Endodermal cell (in vitro differentiated cells): ENCODE measurements around the gene SUSD3. TPM values are rescaled to one million over a fixed set of nuclear protein-coding genes. Genes with fewer than 3 reads are reported as not detected.

Experiments used
- DNase-seq: peaks from one replicate; pipeline ENCODE4 v3.0.0-alpha.2; 2017
- H3K27ac ChIP-seq: 2 replicates; pipeline ENCODE4 v1.5.1; 2013; ENCODE audit warnings: mild to moderate bottlenecking, low read depth, low read length, moderate library complexity
- H3K27me3 ChIP-seq: 2 replicates; pipeline ENCODE4 v1.6.1; 2013; ENCODE audit warnings: mild to moderate bottlenecking, low read length, moderate library complexity; ENCODE audit not compliant: insufficient read depth, control insufficient read depth, poor library complexity, severe bottlenecking
- H3K36me3 ChIP-seq: 2 replicates; pipeline ENCODE4 v1.7.0; 2013; ENCODE audit warnings: mild to moderate bottlenecking, low read length, moderate library complexity; ENCODE audit not compliant: control insufficient read depth, insufficient read depth
- H3K4me1 ChIP-seq: one replicate; pipeline ENCODE4 v1.7.0; 2013; ENCODE audit warnings: low read length; ENCODE audit not compliant: control insufficient read depth, insufficient read depth
- H3K4me3 ChIP-seq: 2 replicates; pipeline ENCODE4 v1.5.1; 2013; ENCODE audit warnings: mild to moderate bottlenecking, low read length, moderate library complexity
- H3K9ac ChIP-seq: 2 replicates; pipeline ENCODE4 v1.6.1; 2013; ENCODE audit warnings: mild to moderate bottlenecking, low read length, moderate library complexity; ENCODE audit not compliant: poor library complexity, severe bottlenecking; ENCODE audit errors: extremely low read depth
- H3K9me3 ChIP-seq: 2 replicates; pipeline ENCODE4 v1.6.1; 2013; ENCODE audit warnings: mild to moderate bottlenecking, low read length, moderate library complexity; ENCODE audit not compliant: control insufficient read depth
- H3K27ac Mint-ChIP-seq: 2 replicates; pipeline ENCODE4 v1.8.0; 2020; ENCODE audit warnings: mixed read lengths
- H3K27me3 Mint-ChIP-seq: 2 replicates; pipeline ENCODE4 v1.8.0; 2021; ENCODE audit warnings: mild to moderate bottlenecking, mixed read lengths; ENCODE audit not compliant: insufficient read depth
- H3K36me3 Mint-ChIP-seq: 2 replicates; pipeline ENCODE4 v1.8.0; 2020; ENCODE audit warnings: low read depth, mixed read lengths
- H3K4me1 Mint-ChIP-seq: 2 replicates; pipeline ENCODE4 v1.8.0; 2020; ENCODE audit warnings: mixed read lengths
- H3K4me3 Mint-ChIP-seq: 2 replicates; pipeline ENCODE4 v1.8.0; 2020; ENCODE audit warnings: mild to moderate bottlenecking, moderate library complexity, mixed read lengths
- H3K9me3 Mint-ChIP-seq: 2 replicates; pipeline ENCODE4 v1.8.0; 2020; ENCODE audit warnings: mild to moderate bottlenecking, mixed read lengths
- WGBS, 2 experiments: methylation state at CpG; one replicate each; pipeline versions ENCODE4 v1.1.5 to v1.1.7; 2013; ENCODE audit warnings: missing lambda C conversion rate in 2 of 2, mixed read lengths in 1 of 2; ENCODE audit not compliant: insufficient coverage in 1 of 2, insufficient read length in 1 of 2; 5-methylcytosine and 5-hydroxymethylcytosine counted together
- total RNA-seq, 2 donors: library from RNA; stranded (reverse); fragmentation: NEBNext Ultra II Directional in 1 of 2; extraction: Animal tissue kit (Norgen Biotek cat#: 25700) in 1 of 2; gene quantifications; 2 replicates in 1 of 2; 3 replicates in 1 of 2; pipeline ENCODE4 v1.2.1, GENCODE V29; 2021
- TF ChIP-seq, protein P1 (sequence below): fragments of 200-600 bp; sonication (generic); conservative IDR thresholded peaks from 2 replicates; pipeline ENCODE4 v1.5.0; 2021; ENCODE audit warnings: antibody characterized with exemption, mild to moderate bottlenecking

Gene SUSD3
- total RNA-seq, 2 donors from 2014 or later: 5.1 to 5.9 TPM

- WGBS, 2 experiments: 81 to 85% methylated on average over 5 to 10 of the region's 10 CpGs
- H3K9me3 ChIP-seq: no peaks in the 10 kb centered on the region
- TF ChIP-seq, protein P1, sequence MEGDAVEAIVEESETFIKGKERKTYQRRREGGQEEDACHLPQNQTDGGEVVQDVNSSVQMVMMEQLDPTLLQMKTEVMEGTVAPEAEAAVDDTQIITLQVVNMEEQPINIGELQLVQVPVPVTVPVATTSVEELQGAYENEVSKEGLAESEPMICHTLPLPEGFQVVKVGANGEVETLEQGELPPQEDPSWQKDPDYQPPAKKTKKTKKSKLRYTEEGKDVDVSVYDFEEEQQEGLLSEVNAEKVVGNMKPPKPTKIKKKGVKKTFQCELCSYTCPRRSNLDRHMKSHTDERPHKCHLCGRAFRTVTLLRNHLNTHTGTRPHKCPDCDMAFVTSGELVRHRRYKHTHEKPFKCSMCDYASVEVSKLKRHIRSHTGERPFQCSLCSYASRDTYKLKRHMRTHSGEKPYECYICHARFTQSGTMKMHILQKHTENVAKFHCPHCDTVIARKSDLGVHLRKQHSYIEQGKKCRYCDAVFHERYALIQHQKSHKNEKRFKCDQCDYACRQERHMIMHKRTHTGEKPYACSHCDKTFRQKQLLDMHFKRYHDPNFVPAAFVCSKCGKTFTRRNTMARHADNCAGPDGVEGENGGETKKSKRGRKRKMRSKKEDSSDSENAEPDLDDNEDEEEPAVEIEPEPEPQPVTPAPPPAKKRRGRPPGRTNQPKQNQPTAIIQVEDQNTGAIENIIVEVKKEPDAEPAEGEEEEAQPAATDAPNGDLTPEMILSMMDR: no peak
- Mint-ChIP-seq H3K4me1 (no peaks in the 10 kb centered on the region), H3K4me3 (no peak overlapping the region), H3K36me3 (no peaks in the 10 kb centered on the region), H3K27me3 (no peaks in the 10 kb centered on the region), H3K27ac (no peak overlapping the region), H3K9me3 (no peaks in the 10 kb centered on the region)
- no peak overlapping the region for H3K9ac ChIP-seq
- H3K27ac ChIP-seq: no peak overlapping the region
- no peaks in the 10 kb centered on the region for H3K4me1 ChIP-seq
- no peaks in the 10 kb centered on the region for H3K27me3 ChIP-seq
- DNase-seq: no peak
- no peaks in the 10 kb centered on the region for H3K36me3 ChIP-seq
- H3K4me3 ChIP-seq: no peak overlapping the region
Observed at GRCh38 chr9:93039976-93040375, 18.5 kb upstream of the SUSD3 start.

- Mint-ChIP-seq H3K36me3 (no peaks in the 10 kb centered on the region), H3K27ac (no peak overlapping the region), H3K27me3 (no peaks in the 10 kb centered on the region), H3K4me3 (no peak overlapping the region), H3K9me3 (no peaks in the 10 kb centered on the region), H3K4me1 (no peaks in the 10 kb centered on the region)
- DNase-seq: no peak
- no peak overlapping the region for H3K9ac ChIP-seq
- H3K36me3 ChIP-seq: no peaks in the 10 kb centered on the region
- H3K9me3 ChIP-seq: no peaks in the 10 kb centered on the region
- H3K4me3 ChIP-seq: no peak overlapping the region
- H3K4me1 ChIP-seq: no peaks in the 10 kb centered on the region
- WGBS, 2 experiments: 97 to 100% methylated on average over 1 to 7 of the region's 7 CpGs
- TF ChIP-seq, protein P1: no peak
- H3K27ac ChIP-seq: no peak overlapping the region
- H3K27me3 ChIP-seq: no peaks in the 10 kb centered on the region
Observed at GRCh38 chr9:93040409-93040808, 18.1 kb upstream of the SUSD3 start.

DNA sequence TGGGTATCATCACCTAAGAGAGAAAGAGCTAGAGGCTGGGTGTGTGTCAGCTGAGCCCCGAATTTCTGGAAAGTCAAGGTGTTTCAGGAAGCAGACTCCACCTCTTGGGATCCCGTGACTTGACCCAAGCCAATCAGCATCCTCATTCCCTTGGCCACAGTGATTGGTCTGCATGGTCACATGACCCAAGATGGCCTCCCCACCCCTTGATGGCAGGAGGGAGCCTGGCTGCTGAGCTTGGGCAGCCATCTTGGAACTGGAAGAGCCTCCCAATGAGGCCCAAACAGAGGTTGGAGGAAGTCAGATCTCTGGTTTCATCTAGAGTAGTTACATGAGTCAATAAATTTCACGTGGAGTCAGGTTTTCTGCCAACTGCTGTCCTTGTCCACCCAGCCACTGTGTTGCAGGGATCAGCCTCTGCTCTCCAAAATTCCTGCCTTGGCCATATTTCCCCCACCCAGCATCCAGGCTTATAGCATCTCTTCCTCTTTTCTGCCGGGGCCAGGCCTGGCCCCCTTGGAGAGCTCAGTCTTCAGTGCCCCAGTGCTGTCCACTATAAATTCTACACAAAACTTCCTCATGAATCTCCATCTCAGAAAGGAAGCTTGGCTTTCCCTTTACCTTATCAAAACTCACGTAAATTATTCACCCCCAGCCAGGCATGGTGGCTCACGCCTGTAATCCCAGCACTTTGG, 17.2 kb upstream of the SUSD3 start:
- no peak overlapping the region for H3K9ac ChIP-seq
- H3K9me3 ChIP-seq: no peaks in the 10 kb centered on the region
- H3K36me3 Mint-ChIP-seq: no peaks in the 10 kb centered on the region
- H3K27ac Mint-ChIP-seq: no peak overlapping the region
- H3K4me3 Mint-ChIP-seq: no peak overlapping the region
- TF ChIP-seq, protein P1: no peak
- no peaks in the 10 kb centered on the region for H3K27me3 ChIP-seq
- 91 to 100% methylated on average over 3 to 6 of the region's 6 CpGs for WGBS, 2 experiments
- no peaks in the 10 kb centered on the region for H3K4me1 Mint-ChIP-seq
- H3K9me3 Mint-ChIP-seq: no peaks in the 10 kb centered on the region
- no peaks in the 10 kb centered on the region for H3K36me3 ChIP-seq
- H3K4me1 ChIP-seq: no peaks in the 10 kb centered on the region
- H3K27ac ChIP-seq: no peak overlapping the region
- no peak for DNase-seq
- H3K4me3 ChIP-seq: no peak overlapping the region
- no peaks in the 10 kb centered on the region for H3K27me3 Mint-ChIP-seq
